ENCODE measurements around the gene SACS.
"Not testable (repeated sequence)": the region's sequence is repeated elsewhere in the genome, so short reads cannot be mapped to it uniquely, and the experiment has no call there.

Gene SACS

DNA sequence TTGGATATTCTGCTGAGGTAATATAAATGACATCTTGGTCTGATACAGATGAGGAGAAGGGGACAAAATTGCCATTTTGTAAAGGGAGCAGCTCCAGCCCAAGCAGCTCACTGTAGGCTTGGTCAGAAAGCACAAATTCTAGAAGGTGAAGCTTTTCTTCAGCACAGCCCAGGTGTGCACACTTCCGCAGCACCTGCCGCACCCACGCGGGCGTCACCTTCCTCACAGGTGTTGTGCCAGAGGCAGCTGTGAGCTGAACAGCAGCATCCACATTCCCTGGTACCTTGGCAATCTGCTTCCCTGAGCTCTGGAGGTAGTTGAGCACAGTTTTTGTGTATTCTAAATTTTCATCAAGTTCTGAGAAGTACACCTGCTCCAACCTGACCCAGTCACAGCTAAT lies 79.0 kb downstream of the SACS start:
- DNase-seq: no peak

DNA sequence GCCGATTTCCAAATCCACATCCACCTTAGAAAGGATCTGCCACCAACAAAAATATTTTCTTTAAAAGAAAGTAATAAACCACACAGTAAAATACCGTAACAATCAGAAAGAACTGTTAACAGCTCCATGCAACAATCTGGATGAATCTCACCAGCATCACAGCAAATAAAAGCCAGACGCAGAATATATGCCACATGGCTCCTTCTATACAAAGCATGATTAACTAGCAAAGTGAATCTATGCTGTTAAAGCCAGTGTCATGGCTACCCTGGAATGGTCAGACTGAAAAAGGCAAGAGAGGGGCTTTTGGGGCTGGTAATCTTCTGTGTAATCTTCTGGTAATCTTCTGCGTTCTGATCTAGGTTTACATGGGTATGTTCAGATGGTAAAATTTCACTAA lies 81.3 kb downstream of the SACS start:
- DNase-seq: no peak

DNA sequence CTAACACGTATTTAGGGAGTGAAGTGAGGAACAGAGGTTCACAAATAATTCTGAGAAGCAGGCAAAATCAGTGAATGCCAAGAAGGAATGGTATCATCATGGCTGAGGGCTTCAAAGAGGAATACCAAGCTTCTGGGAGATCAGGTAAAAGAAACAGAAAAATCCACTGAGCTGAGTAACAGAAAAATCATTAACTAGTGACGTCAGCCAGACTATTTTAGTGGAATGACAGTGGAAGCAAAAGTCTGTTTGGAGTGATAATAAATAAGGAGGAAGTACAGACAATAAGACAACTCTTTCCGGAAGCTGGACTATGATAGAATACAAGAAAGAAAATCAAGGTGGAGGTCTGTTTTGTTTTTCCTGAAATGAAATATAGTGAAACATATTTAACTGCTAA lies 83.5 kb downstream of the SACS start:
- no peak for DNase-seq

DNA sequence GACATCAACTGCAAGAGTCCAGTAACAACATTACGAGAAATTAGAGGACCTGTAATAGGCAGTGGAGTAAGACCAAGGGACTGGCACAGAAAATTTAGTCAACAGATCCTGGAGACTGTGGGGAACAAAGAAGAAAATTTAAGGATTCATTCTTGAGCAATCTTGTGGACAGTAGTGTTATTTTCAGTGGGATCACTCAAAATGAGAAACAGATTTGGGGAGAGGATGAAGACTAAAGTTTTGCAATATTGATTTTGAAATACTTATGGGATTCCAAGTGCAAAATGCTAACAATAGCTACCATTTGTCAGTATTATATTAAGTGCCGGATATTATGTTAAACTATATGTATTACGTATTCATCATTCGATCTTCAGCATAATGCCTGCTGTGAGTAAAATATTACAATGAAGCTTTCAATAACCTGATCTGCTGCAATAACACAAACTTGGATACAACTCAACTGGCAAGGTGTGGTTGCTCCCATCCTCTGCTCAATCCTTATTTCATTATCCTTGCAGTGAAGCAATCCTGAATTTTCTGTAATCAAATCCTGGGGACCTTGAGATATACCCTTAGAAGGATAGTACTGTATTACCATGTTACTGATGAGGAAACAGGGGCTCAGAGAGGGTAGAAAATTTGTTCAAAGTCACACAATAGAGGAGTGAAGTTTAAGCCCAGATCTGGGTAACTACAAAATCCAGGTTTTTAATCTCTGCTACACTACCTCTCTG lies 84.2 kb downstream of the SACS start:
- no peak for DNase-seq

DNA sequence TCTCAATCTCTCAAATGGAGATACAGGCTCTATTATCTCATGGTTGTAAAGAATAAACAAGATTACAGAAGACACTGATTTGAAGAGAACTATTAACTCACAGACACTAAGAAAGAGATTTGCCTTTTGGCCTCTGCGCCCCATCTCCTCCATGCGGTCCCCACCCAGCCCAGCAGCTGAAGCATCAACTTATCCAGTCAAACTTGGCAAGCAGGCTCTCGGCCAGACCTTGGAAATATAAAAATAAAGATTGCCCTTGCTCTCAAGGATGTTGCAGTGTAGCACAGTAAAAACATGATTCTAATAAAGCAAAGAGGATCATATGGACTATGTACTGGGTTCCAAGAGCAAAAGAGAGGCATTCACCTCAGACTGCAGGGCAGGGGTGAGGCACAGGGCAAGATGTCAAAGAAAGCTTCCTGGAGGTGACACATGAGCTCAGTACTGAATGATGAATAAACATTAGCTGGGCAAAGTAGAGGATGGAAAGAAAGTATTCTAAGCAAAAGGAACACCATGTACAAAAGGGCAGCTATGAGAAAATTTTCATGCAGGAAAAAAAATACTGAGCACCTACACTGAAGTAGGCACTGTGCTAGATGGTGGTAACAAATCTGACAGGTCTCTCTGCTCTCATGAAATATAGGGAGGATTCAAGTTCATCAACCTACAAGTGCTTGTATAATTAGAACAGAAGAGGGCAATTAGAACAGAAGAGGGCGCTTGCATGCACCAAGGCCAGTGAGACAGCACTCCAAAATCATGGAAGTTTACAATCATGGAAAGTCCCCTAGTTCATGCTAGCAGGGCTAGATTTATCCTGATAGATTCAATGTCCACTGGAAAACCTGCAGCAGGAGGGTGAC lies 85.0 kb downstream of the SACS start:
- no peak for DNase-seq

DNA sequence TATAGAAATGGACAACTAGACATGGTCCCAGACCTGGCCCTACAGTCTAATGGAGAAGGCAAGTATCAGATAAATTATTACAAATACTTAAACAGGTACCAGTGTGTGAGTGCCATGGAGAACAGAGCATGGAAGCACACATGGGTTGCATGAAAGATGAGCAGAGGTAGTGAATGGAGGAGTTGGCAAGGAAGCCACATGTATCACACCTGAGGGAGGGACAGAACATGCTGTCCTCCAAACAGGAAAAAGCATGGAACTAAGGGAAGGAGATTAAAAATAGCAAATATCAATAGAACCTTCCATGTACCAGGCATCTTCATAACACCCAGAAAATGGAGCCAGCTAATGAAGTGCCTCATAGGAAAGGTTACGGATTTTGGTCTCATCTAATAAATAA lies 85.9 kb downstream of the SACS start:
- DNase-seq: no peak

DNA sequence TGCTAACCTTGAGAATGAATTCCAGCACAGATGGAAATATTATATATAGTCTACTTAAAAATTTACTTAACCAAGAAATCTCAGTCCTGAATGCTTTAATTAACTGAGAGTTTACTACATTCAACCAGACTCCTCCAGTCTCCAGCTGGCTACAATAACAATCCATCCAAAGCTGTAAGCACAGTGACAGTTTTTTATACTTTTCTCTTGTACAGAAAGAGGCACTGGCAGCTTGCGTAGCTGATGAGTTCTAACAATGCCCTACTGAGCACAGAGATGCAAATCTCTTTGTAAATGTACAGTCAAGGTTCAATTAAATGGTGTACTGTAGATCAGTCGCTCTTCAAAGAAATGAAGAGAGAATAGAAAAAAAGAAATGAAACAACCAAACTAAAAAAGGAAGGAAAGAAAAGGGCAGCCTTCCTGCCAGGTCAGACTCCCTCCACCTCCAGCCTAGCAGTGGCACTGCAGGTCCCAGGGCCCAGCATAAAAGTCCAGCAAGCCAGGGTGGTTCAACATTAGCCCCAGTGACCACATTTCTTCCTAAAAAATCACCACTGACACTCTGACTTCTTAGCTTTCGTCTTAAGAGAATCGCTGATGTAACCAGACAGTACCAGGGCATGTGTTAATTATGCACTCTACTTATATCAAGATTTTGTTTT lies 88.4 kb downstream of the SACS start:
- DNase-seq: no peak

DNA sequence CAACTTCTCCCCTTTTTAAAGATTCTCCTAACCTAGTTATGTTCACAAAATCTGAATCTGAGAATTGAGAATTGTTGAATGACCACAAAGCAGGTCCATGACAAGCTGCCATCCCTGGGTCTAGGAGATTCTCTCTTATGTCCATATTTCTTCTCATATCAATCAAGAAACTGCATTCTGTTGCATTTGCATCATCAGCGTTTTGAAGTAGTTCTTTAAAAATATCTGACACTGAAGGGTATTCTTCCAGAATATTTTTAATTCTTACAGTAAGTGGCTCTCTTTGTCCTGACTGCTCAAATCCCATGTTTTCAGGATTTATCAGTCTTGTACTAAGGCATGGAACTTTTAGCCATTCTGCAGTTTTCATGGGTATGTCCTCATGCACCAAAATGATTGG lies 94.3 kb downstream of the SACS start:
- DNase-seq: no peak

DNA sequence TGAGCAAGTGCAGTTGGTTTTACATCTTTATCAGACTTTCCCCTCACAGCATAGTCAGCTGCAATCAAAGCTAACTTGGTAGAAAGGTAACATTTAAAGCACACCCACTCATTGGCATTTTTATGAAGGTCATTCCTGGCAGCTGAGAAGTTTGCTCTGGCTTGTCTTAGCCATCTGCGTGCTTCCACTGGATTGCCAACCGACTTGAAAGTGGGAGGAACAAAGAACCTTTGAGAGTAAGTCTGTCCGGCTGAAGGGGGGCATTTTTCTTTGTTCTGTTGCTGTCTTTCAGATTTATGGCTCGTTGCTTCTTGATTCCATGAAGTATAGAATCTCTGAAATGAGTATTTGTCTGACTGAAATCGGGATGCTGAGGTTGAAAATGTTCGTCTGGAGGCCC lies 103.1 kb downstream of the SACS start:
- DNase-seq: no peak

DNA sequence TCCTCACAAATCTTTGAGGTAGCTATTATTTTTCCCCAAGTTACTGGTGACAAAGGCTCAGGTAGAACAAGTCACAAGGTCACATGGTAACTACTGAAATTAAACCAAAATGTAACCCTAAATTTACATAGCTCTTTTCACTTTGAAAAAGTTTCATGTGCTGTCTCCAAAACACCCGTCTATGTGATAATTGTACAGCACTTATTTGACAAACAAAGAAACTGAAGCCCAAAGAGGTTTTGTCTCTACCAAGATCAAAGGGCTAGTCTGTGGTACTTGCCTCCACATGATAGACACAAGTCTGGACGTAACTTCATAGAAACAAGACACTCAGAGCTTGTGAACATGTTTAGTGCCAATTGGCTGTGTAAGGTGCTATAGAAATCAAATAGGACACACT lies 108.3 kb downstream of the SACS start:
- DNase-seq: no peak

DNA sequence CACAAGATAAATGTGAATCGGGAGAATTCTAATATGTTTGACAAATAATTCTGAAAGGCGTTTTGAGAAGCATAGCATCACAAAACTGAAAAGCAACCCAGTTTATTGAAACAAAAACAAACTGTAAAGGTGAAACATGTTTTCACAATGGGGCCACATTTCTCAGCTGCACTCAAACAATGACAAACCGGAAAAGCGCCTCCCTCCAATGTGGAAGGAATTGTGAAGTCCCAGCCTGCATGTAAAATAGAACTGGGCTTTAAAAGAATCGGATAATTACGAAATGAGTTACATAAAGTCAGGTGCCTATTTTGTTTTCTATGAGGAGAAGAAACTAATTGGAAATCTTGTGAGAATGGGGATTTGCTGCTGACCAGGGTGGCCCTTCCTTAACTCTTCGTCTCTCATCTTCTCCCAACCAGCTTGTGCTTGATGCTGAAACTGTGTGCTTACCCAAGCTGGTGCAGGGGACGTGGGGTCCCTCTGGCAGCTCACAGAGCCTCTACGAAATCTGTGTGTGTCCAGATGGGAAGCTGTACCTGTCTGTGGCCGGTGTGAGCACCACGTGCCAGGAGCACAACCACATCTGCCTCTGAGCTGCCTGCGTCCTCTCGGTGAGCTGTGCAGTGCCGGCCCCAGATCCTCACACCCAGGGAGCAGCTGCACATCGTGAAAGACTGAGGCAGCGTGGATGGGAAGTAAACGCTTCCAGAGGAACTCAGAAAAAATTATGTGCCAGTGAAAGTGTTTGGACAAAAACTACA lies 109.4 kb downstream of the SACS start:
- no peak for DNase-seq

DNA sequence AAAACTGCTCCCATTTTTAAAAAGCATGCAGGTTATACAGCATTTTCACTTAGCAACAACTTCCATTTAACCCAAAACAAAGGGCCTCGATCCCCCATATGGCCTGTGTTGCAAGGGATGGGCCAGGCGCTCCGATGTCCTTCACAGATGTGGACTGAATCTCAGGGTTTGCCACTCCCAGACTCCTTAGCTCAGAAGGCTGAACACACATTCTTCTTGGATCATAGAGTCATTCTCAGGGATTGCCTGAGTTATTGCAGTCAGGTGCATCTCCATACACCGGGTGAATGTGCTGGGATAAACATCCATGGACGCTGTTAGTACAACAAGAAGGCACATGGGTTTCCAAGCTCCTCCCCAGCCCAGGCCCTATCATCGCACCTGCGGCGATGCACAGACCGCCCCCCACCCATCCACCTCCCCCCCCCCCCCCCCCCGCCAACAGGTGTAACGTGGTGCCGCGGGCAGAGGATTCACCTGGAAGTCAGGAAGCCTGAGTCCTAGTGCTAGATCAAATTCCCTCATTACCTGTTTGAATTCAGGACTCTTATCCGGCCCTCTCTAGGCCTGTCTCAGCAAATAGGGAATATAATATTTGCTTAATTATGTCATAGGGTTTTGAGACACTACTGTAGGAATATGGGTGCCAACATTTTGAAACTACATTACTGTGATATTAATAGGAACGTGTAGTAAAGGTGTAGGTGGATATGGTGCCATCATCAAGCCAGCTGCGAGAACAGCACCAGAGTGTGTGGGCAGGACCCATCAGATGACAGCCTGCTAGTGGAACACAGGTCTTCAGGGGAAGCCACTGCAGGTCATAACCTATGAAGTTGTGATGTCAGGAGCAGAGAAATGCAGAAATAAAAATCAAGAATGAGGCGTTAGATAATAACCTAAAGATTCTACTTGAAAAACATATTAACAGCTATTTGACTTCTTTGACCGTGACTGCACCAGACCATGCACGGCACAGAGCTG lies 110.9 kb downstream of the SACS start:
- peak; percentile 16 for DNase-seq

DNA sequence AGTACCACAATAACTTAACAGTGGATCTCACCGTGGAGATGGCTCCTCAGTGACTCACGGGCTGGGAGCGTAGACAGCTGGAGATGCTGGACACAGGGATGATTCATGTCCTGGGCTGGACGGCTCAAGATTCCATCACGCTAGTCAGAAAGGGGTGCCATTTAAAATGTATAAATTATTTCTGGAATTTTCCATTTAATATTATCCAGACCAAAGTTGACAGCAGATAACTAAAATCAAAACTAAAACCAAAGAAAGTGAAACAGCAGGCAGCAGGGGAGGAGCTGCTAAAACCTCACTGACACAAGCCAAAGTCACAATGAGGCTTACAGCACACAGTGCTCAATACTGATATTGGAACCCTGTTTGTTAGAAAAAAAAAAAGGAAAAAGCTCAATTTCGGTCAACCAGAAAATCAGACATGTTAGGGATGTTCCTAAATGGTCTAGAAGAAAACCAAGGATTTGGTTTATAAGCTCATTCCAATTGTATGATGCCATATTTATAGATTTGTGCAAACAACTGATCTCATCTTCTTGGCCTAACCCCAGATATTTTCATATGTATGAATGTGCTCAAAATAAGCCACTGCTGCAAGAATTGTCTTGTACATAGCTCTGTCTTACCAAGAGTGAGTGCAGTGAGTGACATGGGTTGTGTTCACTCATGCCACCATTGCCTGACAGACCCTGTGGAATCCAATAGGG lies 111.8 kb downstream of the SACS start:
- peak; percentile 26 for DNase-seq

DNA sequence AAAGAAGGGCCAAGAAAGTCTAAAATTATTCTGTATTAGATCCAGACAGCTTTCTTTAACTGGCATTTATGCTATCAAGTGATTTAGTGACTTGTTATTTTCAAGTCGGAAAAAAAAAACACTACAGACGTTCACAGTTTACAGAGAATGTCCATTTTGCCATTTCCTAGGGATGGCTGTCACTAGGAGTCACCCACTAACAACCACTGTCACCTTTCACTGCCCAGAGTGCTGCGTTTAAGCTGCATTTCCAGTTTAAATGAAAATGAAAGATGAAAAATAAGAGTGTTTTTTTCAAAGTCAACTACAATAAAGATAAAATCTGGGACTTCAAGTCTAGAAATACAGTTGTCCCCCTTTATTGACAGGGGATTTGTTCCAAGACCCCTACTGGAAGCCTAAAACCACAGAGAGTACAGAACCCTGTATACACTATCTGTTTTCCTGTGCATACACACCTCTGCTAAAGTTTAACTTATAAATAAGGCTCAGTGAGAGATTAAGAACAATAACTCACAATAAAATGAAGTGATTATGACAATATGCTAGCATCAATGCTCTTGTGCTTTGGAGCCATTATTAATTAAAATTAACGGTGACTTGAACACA lies 112.5 kb downstream of the SACS start:
- DNase-seq: no peak

DNA sequence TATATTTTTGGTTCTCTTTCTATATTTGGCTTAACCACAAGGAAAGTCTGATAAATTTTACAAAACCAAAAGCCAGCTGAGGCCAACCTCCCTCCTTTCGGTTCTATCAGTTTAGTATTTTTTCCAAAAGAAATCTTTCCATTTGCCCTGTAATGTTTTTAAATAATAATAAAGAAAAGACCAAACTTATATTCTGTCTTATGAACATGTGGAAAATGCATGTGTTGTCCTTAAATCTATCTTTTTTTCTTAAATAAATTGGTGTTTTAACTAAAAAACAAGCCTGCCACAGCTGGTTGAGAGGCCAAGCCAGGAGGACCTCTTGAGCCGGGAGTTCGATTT lies 113.6 kb downstream of the SACS start:
- no peak for DNase-seq

DNA sequence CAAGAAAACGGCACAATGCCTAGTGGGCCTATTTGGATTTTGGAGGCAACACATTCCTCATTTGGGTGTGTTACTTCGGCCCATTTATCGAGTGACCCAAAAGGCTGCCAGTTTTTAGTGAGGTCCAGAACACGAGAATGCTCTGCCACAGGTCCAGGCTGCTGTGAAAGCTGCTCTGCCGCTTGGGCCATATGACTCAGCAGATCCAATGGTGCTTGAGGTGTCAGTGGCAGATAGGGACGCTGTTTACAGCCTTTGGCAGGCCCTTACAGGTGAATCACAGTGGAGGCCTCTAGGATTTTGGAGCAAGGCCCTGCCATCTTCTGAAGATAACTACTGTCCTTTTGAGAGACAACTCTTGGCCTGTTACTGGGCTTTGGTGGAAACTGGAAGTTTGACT lies 118.7 kb downstream of the SACS start:
- DNase-seq: not testable (repeated sequence)

DNA sequence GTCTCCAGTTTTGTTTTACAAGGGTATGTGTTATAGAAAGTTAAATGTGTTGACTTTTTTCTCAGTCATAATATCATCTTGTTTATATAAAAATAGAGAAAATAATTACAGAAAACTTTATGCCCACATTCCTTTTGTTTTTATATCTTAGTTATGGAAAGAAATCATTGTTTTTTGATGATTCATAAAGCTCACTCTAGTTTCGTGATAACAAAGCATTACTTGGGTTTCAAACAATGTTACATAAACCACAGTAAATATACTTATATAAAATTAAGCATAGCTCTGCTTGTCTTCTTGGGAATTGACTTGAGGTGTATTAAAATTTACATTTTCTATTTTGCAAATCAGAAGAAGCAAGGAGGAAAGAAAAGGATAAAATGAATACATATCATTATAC lies 140.9 kb downstream of the SACS start:
- no peak for DNase-seq

DNA sequence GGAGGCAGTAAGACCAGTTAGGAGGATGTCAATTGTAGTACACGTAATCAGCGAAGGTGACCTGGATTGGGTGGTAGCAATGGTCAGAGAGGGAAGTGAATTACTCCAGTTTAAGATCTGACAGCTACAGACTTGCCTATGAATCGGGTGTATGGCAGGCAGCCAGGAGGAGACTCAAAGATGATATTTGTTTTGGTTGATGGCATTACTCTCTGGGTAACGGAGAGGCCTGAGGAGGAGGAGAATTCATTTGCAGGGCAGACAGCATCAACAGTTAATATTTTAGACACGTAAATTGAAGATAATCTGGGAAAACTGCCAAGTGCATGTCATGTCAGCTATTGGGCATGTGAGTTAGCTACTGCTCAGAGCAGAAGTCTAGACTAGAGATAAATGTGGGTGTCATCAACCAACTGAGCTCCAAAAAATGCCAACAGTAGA lies 143.6 kb downstream of the SACS start:
- DNase-seq: no peak

DNA sequence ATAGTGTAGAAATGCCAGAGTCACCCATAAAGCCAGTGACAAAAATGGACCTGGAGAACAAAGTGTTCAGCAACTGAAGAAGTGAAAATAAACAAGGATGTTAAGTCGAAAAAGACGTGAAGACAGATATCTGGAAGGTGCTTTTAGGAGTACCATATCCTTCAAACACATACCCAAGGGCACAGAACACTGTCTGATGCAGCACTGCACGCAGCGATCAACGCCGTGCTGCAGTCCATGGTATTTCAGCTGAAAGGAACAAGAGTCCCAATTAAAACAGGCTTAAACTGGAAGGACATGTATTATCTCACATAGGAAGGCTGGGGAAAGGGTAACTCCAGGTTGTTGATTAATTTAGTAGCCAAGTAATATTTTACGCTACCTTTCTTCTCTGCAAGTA lies 144.5 kb downstream of the SACS start:
- DNase-seq: no peak

DNA sequence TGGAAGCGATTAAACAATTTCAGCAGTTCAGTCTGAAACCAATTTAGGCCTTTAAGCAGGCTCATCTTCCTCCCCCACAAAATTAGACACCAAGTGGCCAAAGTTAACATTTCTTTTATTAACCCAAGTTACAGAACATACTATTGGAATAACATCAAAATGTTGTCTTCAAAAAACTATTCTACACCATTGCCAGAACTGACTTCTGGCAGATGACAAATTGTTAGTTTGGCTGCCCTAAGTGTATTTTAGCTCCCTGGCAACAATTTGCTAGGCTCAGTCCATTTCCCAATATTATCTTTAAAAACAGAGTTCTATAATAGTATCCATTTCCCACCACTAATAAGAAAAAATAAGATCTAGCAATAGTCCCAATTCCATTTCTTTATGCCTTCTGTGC lies 144.9 kb downstream of the SACS start:
- no peak for DNase-seq

DNA sequence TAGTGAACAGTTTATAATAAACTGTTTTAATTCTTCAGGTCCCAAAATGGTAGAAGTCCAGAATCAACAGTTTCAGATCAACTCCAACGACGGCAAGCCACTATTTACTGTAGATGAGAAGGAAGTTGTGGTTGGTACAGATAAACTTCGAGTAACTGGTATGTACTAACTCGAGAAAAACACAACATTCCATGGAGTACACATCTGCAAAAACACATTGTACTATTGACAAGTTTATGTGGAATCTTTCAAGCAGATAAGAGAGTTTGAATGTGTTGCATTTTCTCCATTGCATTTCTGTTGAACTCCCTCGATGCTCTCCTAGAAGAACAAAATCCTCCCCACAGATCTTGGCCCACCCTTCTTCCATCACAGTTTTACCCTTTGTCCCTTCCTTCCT lies 154.2 kb downstream of the SACS start:
- DNase-seq: no peak

All from stimulated activated CD4-positive, alpha-beta T cell treated with anti-CD3 and anti-CD28 coated beads, Interleukin-15, amount 100 ng/mL, for 24 hours (primary cell).